OCI-LY1 (cell line): ENCODE data around the gene CLEC11A.

Experiments used
- EZH2 ChIP-seq: fragments of 200-600 bp; sonication (generic), shearing (Covaris generic); IDR thresholded peaks from 2 replicates; pipeline ENCODE4 v1.8.0; 2017; ENCODE audit warnings: borderline replicate concordance, mixed run types, mild to moderate bottlenecking, antibody characterized with exemption, low read length, moderate library complexity, mixed read lengths
- TF ChIP-seq, protein P1 (sequence below): fragments of 200-600 bp; sonication (generic), shearing (Covaris generic); IDR thresholded peaks from 2 replicates; pipeline ENCODE4 v1.5.1; 2017; ENCODE audit warnings: mild to moderate bottlenecking, antibody characterized with exemption, low read length, moderate library complexity, mixed read lengths

DNA sequence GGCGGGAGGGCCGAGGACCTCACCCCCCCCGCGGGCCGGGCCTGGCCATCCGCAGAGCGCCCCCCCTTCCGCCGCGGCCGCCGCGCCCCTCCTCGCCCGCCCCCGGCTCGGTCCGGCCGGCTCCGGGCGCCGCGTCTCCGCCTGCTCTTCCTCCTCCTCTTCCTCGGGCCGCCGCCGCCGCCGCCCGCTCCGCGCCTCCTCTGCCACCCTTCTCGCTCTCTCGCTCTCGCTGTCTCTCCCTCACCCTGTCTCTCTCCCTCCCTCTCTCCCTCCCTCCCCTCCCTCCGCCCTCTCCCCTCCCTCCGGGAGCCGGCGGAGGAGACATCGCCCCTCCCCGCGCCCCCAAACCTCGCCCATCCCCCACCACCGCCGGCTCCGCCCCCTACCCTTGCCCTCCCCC, 3.6 kb upstream of the CLEC11A start, which contains the start of gene SHANK1:
- no peak for TF ChIP-seq EZH2
- TF ChIP-seq, protein P1, sequence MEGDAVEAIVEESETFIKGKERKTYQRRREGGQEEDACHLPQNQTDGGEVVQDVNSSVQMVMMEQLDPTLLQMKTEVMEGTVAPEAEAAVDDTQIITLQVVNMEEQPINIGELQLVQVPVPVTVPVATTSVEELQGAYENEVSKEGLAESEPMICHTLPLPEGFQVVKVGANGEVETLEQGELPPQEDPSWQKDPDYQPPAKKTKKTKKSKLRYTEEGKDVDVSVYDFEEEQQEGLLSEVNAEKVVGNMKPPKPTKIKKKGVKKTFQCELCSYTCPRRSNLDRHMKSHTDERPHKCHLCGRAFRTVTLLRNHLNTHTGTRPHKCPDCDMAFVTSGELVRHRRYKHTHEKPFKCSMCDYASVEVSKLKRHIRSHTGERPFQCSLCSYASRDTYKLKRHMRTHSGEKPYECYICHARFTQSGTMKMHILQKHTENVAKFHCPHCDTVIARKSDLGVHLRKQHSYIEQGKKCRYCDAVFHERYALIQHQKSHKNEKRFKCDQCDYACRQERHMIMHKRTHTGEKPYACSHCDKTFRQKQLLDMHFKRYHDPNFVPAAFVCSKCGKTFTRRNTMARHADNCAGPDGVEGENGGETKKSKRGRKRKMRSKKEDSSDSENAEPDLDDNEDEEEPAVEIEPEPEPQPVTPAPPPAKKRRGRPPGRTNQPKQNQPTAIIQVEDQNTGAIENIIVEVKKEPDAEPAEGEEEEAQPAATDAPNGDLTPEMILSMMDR = no peak
